GM21737 (cell line): ENCODE data around the gene WSB1.
"Not testable (repeated sequence)": the region's sequence is repeated elsewhere in the genome, so short reads cannot be mapped to it uniquely, and the experiment has no call there.

Source experiments
- ATAC-seq: cut with Tn5 transposase; IDR thresholded peaks from one replicate; pipeline ENCODE4 v1.9.1; 2021; ENCODE audit warnings: mild to moderate bottlenecking, moderate library complexity; ENCODE audit not compliant: unreplicated experiment

The WSB1 gene

GRCh38 chr17:27315322-27315721 lies 21.4 kb downstream of the WSB1 start:
- no peak for ATAC-seq

- ATAC-seq, result no peak
These were observed 22.0 kb downstream of the WSB1 start for GRCh38 chr17:27315796-27316465.

GRCh38 chr17:27318228-27318627 lies 24.3 kb downstream of the WSB1 start:
- no peak for ATAC-seq

- no peak for ATAC-seq
These were observed 24.7 kb downstream of the WSB1 start for GRCh38 chr17:27318633-27319032.

GRCh38 chr17:27319541-27320221 lies 25.8 kb downstream of the WSB1 start:
- no peak for ATAC-seq

- no peak for ATAC-seq
These were observed 26.3 kb downstream of the WSB1 start for GRCh38 chr17:27320222-27320560.

GRCh38 chr17:27321372-27321771 lies 27.5 kb downstream of the WSB1 start:
- ATAC-seq, result no peak

GRCh38 chr17:27322026-27322425 lies 28.1 kb downstream of the WSB1 start:
- no peak for ATAC-seq

- ATAC-seq, result no peak
These were observed 29.0 kb downstream of the WSB1 start for GRCh38 chr17:27322690-27323508.

GRCh38 chr17:27323538-27324215 lies 29.8 kb downstream of the WSB1 start:
- ATAC-seq, result no peak

GRCh38 chr17:27324771-27325339 lies 30.9 kb downstream of the WSB1 start:
- ATAC-seq, result no peak

- ATAC-seq, result no peak
These were observed 32.1 kb downstream of the WSB1 start for GRCh38 chr17:27326051-27326450.

- no peak for ATAC-seq
These were observed 32.7 kb downstream of the WSB1 start for GRCh38 chr17:27326585-27326984.

- ATAC-seq, result no peak
These were observed 33.5 kb downstream of the WSB1 start for GRCh38 chr17:27327397-27327796.

GRCh38 chr17:27327871-27328270 lies 34.0 kb downstream of the WSB1 start:
- no peak for ATAC-seq

- ATAC-seq, result not testable (repeated sequence)
These were observed 34.8 kb downstream of the WSB1 start for GRCh38 chr17:27328686-27329085.

- ATAC-seq, result no peak
These were observed 35.4 kb downstream of the WSB1 start for GRCh38 chr17:27329146-27329805.

- ATAC-seq, result no peak
These were observed 38.1 kb downstream of the WSB1 start for GRCh38 chr17:27332047-27332393.

GRCh38 chr17:27332485-27333409 lies 38.8 kb downstream of the WSB1 start:
- ATAC-seq, result peak; percentile 82
